Upper lobe of right lung (tissue), 1 donor: ENCODE data around the gene HSPB8. TPM values are rescaled to one million over a fixed set of nuclear protein-coding genes. Genes with fewer than 3 reads are reported as not detected.

Source experiments
- ATAC-seq: fragments of 200-7000 bp; cut with Tn5 transposase; one replicate; pipeline ENCODE4 v1.9.1; 2020; ENCODE audit warnings: mild to moderate bottlenecking, moderate library complexity
- DNase-seq: peaks from one replicate; pipeline ENCODE4 v3.0.0-alpha.2; 2020
- H3K27ac ChIP-seq: fragments of 200-600 bp; one replicate; pipeline ENCODE4 v1.8.0; 2022
- H3K27me3 ChIP-seq: fragments of 200-600 bp; one replicate; pipeline ENCODE4 v1.8.0; 2022; ENCODE audit warnings: mild to moderate bottlenecking
- H3K36me3 ChIP-seq: fragments of 200-600 bp; one replicate; pipeline ENCODE4 v1.8.0; 2022
- H3K4me1 ChIP-seq: fragments of 200-600 bp; one replicate; pipeline ENCODE4 v1.8.0; 2022
- H3K4me3 ChIP-seq: fragments of 200-600 bp; one replicate; pipeline ENCODE4 v1.8.0; 2022; ENCODE audit warnings: mild to moderate bottlenecking
- H3K9me3 ChIP-seq: fragments of 200-600 bp; one replicate; pipeline ENCODE4 v1.8.0; 2022
- CTCF ChIP-seq: fragments of 200-600 bp; IDR thresholded peaks from one replicate; pipeline ENCODE4 v1.8.0; 2022; ENCODE audit warnings: antibody characterized with exemption
- intact Hi-C: fragments of 100-400 bp; cut with DNase I; formaldehyde crosslinking; loops from one replicate; pipeline ENCODE4 v1.11.0; 2022
- total RNA-seq: library from RNA; stranded (reverse); fragmentation: NEBNext Ultra II Directional; extraction: Animal tissue kit (Norgen Biotek cat#: 25700); gene quantifications from one replicate; pipeline ENCODE4 v1.2.1, GENCODE V29; 2021
- donor health status: DM: no; HTN: yes; CAD: no; lungs with severe emphysema.

The HSPB8 gene
- total RNA-seq, 1 donor from 2014 or later: 70.0 TPM

GRCh38 chr12:119153477-119154434 is 25.0 kb upstream of the HSPB8 start:
- H3K36me3 ChIP-seq: no peaks in the 10 kb centered on the region
- H3K4me3 ChIP-seq: no peak overlapping the region
- H3K4me1 ChIP-seq: no peaks in the 10 kb centered on the region
- H3K27me3 ChIP-seq: no peaks in the 10 kb centered on the region
- ATAC-seq (peak; percentile 91), DNase-seq (peak; percentile 89)
- TF ChIP-seq CTCF: no peak
- peaks cover 8% of the 10 kb centered on the region for H3K9me3 ChIP-seq
- intact Hi-C loops: no loop called here
- no peak overlapping the region for H3K27ac ChIP-seq

GRCh38 chr12:119154435-119154818 is 24.3 kb upstream of the HSPB8 start:
- no peaks in the 10 kb centered on the region for H3K36me3 ChIP-seq
- H3K9me3 ChIP-seq: peaks cover 8% of the 10 kb centered on the region
- ATAC-seq (no peak), DNase-seq (no peak)
- H3K27me3 ChIP-seq: no peaks in the 10 kb centered on the region
- no peak overlapping the region for H3K27ac ChIP-seq
- intact Hi-C loops: no loop called here
- no peak overlapping the region for H3K4me3 ChIP-seq
- no peaks in the 10 kb centered on the region for H3K4me1 ChIP-seq
- no peak for TF ChIP-seq CTCF

GRCh38 chr12:119156401-119157044 is 22.2 kb upstream of the HSPB8 start:
- H3K4me3 ChIP-seq: no peak overlapping the region
- DNase-seq: no peak
- ATAC-seq: no peak
- intact Hi-C loops: no loop called here
- H3K9me3 ChIP-seq: peaks cover 4% of the 10 kb centered on the region
- H3K36me3 ChIP-seq: no peaks in the 10 kb centered on the region
- no peaks in the 10 kb centered on the region for H3K4me1 ChIP-seq
- no peaks in the 10 kb centered on the region for H3K27me3 ChIP-seq
- H3K27ac ChIP-seq: no peak overlapping the region
- no peak for TF ChIP-seq CTCF

- peak; percentile 67 for ATAC-seq
- H3K27ac ChIP-seq: no peak overlapping the region
- no peaks in the 10 kb centered on the region for H3K9me3 ChIP-seq
- no peak for TF ChIP-seq CTCF
- no peak overlapping the region for H3K4me3 ChIP-seq
- no peaks in the 10 kb centered on the region for H3K36me3 ChIP-seq
- peak; percentile 78 for DNase-seq
- intact Hi-C loops: no loop called here
- H3K27me3 ChIP-seq: no peaks in the 10 kb centered on the region
- H3K4me1 ChIP-seq: no peaks in the 10 kb centered on the region
These were observed 21.2 kb upstream of the HSPB8 start for GRCh38 chr12:119157528-119157927.

- no peak for DNase-seq
- Histone ChIP-seq H3K36me3 (no peaks in the 10 kb centered on the region), H3K27me3 (no peaks in the 10 kb centered on the region), H3K27ac (no peak overlapping the region), H3K4me3 (no peak overlapping the region), H3K9me3 (no peaks in the 10 kb centered on the region), H3K4me1 (no peaks in the 10 kb centered on the region)
- no peak for TF ChIP-seq CTCF
- intact Hi-C loops: no loop called here
- no peak for ATAC-seq
These were observed 20.8 kb upstream of the HSPB8 start for GRCh38 chr12:119157978-119158377.
